ENCODE measurements around the gene TSPAN9. TPM values are rescaled to one million over a fixed set of nuclear protein-coding genes. Genes with fewer than 3 reads are reported as not detected.

The TSPAN9 gene
- total RNA-seq, 1 donor: 8.1 TPM

GRCh38 chr12:3190101-3190500, 112.9 kb downstream of the TSPAN9 start:
- no peak for TF ChIP-seq CTCF (IDR thresholded peaks at IDR 0.05; ENCODE audit: insufficient read depth, low read length)
- no peak overlapping the region for H3K4me3 ChIP-seq (ENCODE audit: low read depth, low read length)
- no peak for DNase-seq (ENCODE audit: low read depth)

GRCh38 chr12:3191450-3191849, 114.3 kb downstream of the TSPAN9 start:
- H3K4me3 ChIP-seq (ENCODE audit: low read depth, low read length): no peak overlapping the region
- TF ChIP-seq CTCF (IDR thresholded peaks at IDR 0.05; ENCODE audit: insufficient read depth, low read length): no peak
- no peak for DNase-seq (ENCODE audit: low read depth)

- no peak overlapping the region for H3K4me3 ChIP-seq (ENCODE audit: low read depth, low read length)
- no peak for TF ChIP-seq CTCF (IDR thresholded peaks at IDR 0.05; ENCODE audit: insufficient read depth, low read length)
- DNase-seq (ENCODE audit: low read depth): no peak
Observed at GRCh38 chr12:3192221-3192620, 115.0 kb downstream of the TSPAN9 start.

- no peak for DNase-seq (ENCODE audit: low read depth)
- TF ChIP-seq CTCF (IDR thresholded peaks at IDR 0.05; ENCODE audit: insufficient read depth, low read length): no peak
- H3K4me3 ChIP-seq (ENCODE audit: low read depth, low read length): no peak overlapping the region
Observed at GRCh38 chr12:3193131-3193530, 116.0 kb downstream of the TSPAN9 start.

GRCh38 chr12:3193755-3194154, 116.6 kb downstream of the TSPAN9 start:
- no peak for DNase-seq (ENCODE audit: low read depth)
- H3K4me3 ChIP-seq (ENCODE audit: low read depth, low read length): no peak overlapping the region
- TF ChIP-seq CTCF (IDR thresholded peaks at IDR 0.05; ENCODE audit: insufficient read depth, low read length): no peak

GRCh38 chr12:3195337-3195736, 118.2 kb downstream of the TSPAN9 start:
- TF ChIP-seq CTCF (IDR thresholded peaks at IDR 0.05; ENCODE audit: insufficient read depth, low read length): no peak
- DNase-seq (ENCODE audit: low read depth): no peak
- no peak overlapping the region for H3K4me3 ChIP-seq (ENCODE audit: low read depth, low read length)

GRCh38 chr12:3195859-3196483, 118.8 kb downstream of the TSPAN9 start:
- no peak for DNase-seq (ENCODE audit: low read depth)
- H3K4me3 ChIP-seq (ENCODE audit: low read depth, low read length): no peak overlapping the region
- no peak for TF ChIP-seq CTCF (IDR thresholded peaks at IDR 0.05; ENCODE audit: insufficient read depth, low read length)

Measured in fibroblast of the aortic adventitia (primary cell).